Activated CD4-positive, alpha-beta T cell treated with anti-CD3 and anti-CD28 coated beads for 24 hours (primary cell): ENCODE data around the gene ORC6.

Experiments used
- DNase-seq, 2 donors: peaks; one replicate each; pipeline ENCODE4 v3.0.0-alpha.2; 2020; ENCODE audit warnings: low read depth in 2 of 2

ORC6 gene

DNA sequence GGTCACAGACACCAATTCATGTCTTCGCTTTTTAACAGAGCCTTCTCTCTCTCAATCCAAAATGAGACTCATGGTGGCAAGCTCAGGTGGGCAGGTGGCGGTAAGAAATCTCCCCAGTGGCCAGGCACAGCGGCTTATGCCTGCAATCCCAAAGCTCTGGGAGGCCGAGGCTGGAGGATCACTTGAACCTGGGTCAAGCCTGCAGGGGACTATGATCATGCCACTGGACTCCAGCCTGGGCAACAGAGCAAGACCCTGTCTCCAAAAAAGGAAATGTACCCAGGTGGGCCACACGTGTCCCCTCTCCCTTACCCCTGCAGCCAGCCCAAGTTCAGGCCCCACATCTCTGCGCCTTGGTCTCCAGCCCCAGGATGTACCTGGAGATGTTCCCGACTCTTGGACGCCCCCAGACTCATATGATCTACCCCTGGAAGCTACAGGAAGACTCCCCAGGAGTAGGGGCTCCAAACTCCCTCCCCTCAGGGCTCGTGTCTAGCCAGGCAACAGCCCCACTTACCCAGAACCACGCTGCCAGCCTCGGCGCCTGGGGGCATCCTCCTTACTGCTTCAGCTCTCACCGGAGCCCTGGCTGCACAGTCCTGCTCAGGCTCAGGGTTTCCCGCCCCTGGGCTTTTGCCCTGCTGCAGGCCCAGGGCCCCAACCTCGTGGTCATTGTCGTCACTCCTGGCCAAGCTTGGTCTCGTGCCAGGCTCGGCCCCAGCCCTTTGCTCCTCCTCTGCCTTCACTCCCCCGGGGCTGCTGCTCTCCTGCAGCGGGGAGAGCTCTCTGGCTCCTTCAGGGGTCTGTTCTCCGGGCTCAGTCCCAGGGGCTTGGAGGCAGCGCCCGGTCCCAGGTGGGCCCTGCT, 42.5 kb downstream of the ORC6 start:
- DNase-seq = no peak

DNA sequence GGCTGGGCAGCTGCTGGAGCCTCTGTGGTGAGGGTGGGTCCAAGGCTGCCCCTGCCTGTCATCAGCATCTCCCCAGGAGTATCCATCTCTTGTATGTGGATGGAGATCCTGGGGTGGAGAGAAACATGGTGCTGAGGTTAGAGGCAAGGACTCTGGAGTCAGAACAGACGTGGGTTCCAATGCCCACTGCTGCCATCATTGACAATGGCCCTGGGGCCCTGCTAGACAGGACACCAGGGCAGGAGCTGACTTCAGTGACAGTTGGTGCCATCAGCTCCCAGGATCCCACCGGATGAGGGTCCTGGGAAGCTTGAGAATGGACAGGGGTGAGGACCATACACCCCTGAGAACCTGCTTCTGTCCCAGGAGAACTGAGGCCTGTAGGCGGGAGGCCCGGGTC, 43.1 kb downstream of the ORC6 start:
- DNase-seq = no peak

DNA sequence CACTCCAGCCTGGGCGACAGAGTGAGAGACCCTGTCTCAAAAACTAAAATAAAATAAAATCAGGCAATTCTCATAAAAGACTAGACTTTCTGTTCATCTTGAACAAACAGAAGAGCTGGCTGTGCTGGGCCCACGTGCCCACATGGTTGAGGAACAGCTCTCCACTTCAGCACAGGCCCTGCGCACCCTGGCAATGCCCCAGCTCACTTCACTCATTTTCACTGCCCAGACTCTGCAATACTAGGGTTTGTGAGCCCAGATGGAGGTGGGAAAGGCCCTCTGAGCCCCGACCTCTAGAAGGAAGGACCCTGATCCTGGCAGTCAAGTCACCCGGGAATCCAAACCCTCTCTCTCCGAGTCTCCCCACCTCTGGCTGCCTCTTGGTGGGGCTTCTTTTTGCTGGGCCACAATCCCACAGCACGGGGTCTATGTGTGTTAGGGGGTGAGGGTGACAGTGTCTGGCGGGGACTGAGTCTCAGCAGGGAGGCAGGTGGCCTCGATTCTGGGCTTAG, 43.9 kb downstream of the ORC6 start:
- DNase-seq = no peak

DNA sequence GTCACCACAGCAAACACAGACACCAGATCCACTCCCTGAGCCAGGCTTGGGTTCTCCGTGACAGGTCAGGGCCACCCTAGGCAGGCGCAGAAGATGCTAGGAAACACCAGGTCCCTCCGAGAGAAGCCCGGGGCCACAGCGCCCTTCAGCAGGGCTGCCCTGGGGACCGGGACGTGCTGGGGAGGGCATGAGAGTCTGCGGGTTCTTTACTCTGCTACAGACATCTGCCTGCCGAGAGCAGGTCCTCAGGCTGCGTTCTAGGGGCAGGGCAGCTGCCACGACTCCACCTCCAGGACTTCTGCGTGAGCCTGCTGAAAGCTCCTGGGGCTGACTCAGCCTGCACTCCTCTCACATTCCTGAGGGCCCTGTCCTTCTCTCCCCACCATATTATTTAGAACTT, 47.2 kb downstream of the ORC6 start:
- no peak for DNase-seq

DNA sequence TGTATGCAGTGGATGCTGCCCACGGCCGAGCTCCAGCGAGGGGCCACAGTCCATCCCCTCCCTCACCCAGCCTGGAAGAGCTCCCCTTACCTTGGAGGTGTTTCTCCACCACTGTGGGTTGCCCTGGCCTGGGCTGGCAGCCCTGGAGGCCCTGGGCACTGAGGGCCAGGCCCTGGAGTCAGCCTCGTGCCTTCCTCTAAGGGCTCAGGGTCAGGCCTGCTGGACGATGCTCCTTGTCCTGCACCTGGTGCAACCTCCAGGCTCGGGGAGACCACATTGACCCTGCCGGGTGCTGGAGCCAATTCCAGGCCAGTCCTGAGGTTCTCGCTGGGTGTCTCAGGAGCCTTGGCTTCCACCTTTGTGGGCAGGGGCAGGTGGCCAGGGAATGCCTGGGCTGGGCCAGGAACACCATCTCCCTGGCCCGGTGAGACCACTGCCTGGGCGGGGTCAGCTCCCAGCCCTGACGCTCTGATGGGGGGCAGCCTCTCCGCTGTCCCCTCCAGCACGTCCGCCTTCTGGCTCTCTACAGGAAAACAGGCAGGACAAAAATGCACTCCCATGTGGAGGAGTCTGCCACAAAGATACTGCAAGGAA, 48.3 kb downstream of the ORC6 start:
- no peak for DNase-seq

DNA sequence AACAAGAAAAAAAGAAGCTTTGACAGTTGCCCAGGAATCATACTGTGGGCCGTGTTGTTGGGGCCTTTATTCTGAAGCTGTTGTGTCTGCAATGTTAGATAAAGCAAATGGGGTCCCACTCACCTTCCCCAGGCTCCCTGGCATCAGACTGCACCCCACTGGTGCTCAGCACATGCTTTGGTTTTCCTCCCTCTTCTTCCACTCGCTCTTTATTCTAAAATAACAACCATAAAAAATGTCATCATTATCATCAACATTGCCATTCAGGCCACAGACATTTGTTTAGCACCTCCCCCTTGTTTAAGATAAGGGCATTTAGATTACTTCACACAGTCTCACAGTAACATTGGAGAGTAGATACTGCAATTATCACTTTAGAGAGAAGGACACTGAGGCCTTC, 50.5 kb downstream of the ORC6 start:
- no peak for DNase-seq

DNA sequence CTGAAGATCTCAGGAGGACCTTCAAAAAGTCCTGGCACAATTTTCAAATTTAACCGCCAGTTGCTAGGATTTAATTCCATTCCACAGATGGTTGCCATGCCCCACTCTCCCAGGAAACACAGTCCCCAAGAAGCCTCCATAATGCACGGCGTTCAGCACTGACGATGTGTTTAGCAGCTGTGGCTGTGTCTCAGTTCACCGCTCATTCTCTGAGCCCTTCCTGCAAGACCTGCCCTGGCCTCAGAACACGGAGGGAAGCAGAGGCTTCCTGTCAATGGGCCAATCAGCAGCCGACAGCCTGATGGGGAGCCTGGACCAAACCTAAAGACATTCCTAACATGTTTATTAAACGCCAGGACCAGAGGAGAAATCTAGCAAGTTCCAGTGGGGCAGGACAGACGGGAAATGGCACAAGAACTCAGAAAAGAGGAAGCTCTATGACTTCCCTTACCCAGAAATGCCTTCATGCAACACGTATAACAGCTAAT, 53.8 kb downstream of the ORC6 start:
- DNase-seq = no peak

DNA sequence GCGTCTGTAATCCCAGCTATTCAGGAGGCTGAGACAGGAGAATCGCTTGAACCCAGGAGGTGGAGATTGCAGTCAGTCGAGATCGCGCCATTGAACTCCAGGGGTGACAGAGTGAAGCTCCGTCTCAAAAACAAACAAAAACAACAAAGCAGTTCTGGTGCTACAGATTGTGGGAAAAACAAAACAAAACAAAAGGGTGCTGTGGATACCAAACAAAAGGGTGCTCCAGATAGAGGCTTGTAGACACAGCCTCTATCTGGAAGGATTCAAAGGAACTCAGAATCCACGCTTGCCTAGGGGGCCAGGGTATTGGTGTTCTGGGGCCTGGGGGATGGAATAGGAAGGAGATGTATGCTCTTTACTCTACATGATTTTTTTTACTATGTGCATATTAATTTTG, 56.2 kb downstream of the ORC6 start:
- DNase-seq = no peak

DNA sequence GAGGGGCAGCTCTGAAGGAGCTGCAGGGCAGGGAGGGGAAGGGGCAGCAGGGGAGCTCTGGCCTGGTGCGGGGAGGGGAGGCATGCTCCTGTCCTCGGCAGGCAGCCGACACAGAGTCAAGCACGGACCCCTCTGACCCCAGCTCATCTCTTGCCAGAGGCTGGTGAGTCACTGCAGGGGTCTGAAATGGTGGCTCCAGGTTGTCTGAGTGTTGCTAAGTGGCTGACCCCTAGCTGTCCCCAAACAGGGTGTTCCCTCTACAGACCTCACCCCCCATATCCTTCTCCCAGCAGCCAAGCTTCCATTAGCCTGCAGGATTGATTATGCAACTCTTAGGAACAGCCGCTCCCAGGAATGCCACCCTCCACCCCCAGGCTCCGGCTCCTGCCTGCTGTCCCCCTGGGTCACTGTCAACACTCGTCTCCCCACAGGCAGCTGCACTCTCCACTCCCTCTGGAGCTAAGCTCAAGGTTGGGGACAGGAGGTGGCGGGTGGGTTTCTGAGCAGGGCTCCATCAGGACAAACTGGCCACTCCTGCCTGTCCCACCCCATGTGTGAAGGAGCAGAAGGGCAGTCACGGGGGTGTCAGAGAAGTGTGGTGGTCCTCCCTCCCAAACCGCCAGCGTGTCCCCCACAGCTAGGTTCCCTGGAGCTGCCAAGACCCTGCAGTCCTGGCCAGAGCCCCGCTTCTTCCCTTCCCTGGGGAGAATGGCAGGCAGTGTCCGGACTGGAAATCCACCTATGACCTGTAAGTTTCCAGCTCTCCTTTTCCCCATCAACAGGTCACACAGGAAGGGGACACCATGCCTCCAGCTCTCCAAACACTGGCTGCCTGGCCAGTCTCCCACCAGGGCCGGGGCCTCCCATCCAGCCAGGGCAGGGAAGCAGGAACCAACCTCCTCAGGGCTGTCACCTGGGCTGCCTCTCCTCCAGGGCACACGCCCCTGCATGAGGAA, 57.6 kb downstream of the ORC6 start:
- DNase-seq = no peak
